ENCODE results near the gene CFLAR.
"Not testable (repeated sequence)": the region's sequence is repeated elsewhere in the genome, so short reads cannot be mapped to it uniquely, and the experiment has no call there.

CFLAR gene

DNA sequence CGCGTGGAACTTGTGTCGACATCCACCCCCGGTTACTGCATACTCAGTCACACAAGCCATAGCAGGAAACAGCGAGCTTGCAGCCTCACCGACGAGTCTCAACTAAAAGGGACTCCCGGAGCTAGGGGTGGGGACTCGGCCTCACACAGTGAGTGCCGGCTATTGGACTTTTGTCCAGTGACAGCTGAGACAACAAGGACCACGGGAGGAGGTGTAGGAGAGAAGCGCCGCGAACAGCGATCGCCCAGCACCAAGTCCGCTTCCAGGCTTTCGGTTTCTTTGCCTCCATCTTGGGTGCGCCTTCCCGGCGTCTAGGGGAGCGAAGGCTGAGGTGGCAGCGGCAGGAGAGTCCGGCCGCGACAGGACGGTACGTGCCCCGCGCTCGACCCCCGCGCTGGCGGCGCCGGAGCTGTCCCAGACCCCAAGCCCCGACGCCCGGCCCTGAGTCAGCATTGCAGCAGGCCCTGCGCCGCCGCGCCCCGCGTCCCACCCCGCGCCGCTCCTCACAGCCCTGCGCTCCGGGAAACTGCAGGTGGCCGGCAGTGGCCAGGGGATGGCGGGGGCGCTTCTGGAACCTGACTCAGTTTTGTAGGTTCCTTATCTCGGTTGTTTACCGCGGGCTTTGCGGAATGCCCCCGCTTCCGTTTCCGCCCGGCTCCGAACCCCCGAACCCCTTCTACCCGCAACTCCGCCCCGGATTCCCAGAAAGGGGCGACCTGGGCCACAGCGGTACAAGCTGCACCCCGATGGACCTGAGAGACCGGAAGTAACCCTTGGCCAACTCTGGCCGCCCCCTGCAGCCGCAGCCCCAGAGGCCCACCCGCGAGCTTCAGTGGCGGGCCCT, at the start of gene CFLAR:
CFLAR (plus strand) TSS at position 50 of the 844 bp plus-strand sequence. CDS start 13,702 bp downstream, outside the sequence.
- peak; percentile 97 for DNase-seq (ENCODE audit: low read depth)

DNA sequence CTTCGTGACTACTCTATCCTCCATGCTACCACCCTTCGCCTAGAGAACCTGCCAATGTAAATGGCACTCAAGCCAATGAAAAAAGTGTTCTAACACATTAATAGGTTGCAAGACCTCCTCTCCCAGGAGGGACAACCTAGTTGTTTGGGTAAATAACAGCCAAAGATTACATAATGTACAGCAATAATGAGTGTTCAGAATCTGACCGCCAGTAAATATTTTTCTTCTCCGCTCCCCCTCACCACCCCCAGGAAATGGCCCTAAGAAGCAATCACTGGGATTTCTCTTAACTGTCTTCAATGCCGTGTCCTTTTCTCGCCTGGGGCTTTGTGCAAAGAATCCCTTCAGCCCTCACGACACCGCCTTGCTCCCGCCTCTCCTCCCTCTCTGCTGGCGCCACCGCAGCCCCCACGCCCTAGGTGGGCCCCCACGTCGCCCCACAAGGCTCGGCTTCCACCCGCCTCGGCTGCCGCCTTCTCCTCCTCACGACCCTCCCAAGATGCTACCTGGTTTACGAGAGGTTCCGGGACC, 45.0 kb upstream of the CFLAR start:
- DNase-seq (ENCODE audit: low read depth): peak; percentile 44

DNA sequence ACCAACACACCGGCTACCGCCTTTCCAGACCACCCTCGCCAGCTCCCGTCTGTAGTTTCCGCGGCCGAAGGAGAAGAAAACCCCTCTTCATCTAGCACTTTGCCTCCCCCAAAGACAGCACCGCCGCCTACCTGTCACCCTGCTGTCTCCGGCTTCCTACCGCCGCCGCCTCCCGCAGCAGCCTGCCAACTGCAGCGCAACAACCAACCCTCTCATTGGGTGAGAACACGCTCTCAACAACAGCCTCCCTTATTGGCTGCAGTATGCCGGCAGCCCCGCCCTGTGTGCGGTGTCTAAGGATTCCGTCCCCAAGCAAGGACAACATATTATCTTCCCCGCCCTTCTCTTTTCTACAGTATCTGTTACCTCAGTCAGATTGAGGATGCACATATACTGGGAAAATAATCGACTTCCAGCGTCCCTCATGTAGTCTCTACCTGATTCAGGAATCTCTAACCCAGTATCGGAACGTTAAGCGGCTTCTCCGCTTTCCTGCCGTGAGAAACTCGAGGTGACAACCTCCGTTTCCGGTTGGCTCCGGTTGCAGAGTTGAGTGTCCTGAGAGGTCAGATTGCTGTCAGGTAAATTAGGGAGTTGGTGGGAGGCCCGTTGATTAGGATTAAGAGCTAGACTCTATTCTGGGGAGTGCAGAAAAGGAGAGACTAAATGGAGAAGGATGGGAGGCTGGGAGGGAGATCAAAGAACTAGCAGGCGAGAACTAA, 44.3 kb upstream of the CFLAR start, which contains the start of the genes HYCC2 and NDUFB3:
HYCC2 (minus strand) TSS at position 193 of the 722 bp plus-strand sequence. CDS start 47,662 bp downstream, outside the sequence.
NDUFB3 (plus strand) TSS at position 523 of the 722 bp plus-strand sequence. CDS start 6,882 bp downstream, outside the sequence.
- DNase-seq (ENCODE audit: low read depth): peak; percentile 89

DNA sequence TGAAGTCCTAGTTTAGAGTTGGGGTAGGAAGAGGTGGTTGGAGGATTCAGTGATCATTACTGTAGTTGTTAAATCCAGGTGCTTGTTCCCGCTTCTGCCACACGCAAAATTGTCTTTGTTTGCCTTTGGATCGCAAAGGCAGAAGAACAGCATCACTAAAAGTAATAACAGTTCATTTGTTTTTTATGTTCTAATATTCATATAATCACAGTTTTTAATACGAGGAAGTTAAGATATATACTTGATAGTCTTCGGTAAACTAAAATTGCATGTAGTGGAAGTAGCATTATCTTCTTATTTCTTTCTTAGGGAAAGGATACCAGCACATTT, 43.8 kb upstream of the CFLAR start:
- no peak for DNase-seq (ENCODE audit: low read depth)

DNA sequence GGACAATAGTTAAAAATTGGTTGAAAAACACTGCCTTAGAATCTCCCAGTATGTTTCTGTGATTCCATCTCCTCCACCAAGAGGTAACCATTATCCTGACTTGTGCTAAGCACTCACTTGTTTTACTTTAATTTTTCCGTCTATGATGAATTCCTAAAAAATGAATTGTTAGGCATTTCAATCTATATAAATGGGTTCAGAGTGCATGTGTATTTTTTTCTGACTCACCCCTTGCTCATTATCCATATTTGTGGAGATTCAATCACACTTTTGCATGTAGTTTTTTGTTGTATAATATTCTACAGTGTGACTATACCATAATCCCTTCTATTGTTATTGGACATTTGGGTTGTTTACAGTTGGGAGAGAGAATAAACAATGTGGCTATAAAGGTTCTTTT, 42.9 kb upstream of the CFLAR start:
- DNase-seq (ENCODE audit: low read depth): no peak

DNA sequence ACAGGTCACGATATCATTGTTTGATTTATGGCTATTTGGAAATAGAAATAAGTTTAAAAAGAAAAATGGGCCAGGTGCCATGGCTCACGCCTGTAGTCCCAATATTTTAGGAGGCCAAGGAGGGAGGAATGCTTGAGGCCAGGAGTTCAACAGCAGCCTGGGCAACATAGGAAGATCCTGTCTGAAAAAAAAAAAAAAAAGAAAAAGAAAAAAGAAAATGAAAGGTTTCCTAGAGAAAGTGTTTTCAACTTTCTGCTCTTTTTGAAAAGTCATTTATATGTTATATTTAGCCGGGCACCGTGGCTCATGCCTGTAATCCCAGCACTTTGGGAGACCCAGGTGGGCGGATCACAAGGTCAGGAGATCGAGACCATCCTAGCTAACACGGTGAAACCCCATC, 41.0 kb upstream of the CFLAR start:
- DNase-seq (ENCODE audit: low read depth): no peak

DNA sequence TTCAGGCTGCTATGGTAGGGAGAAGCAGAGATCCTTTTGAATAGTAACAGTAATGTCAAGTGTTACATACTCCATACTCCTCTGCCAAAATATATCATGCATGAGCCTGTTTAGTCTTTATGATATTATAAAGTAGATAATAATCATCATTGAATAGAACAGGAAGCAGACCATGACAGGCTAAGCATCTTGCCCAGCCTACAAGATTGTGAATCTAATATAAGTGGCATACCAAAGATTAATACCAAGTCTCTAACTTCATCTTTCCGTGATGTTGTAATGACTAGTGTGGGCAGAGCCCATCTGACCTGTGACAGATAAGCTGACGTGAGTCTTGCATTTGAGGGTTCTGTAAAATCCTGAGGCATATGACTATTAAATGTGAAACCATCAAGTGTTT, 31.1 kb upstream of the CFLAR start:
- DNase-seq (ENCODE audit: low read depth): no peak

DNA sequence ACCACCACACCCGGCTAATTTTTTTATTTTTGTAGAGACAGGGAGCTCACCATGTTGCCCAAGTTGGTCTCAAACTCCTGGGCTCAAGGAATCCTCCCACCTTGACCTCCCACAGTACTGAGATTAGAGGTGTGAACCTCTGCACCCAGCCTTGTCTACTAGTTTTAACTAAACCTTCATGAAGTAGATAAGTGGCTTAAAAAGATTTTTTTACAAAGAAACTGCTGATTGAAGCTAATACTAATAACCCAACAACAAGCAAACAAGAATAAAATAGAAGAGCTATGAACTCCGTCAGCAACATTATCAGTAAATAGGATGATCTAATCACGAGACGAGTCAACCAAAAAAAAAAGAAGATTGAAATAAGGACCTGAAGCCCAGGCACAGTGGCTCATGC, 25.4 kb upstream of the CFLAR start:
- DNase-seq (ENCODE audit: low read depth): no peak

DNA sequence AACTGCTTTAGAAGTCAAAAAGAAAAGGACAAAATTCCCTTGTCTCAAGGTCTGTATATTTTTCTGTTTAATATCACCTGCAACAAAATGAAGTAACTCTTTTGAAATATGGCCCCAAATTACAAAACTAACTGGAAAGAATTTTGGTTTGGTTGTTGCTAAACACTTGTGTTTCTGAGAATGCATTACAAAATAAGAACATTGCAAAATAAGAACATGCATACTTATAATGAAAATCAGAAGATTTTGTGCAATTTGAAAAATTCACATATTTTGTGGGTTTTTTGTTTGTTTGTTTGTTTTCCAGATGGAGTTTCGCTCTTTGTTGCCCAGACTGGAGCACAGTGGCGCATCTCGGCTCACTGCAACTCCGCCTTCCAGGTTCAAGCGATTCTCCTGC, 22.4 kb upstream of the CFLAR start:
- no peak for DNase-seq (ENCODE audit: low read depth)

DNA sequence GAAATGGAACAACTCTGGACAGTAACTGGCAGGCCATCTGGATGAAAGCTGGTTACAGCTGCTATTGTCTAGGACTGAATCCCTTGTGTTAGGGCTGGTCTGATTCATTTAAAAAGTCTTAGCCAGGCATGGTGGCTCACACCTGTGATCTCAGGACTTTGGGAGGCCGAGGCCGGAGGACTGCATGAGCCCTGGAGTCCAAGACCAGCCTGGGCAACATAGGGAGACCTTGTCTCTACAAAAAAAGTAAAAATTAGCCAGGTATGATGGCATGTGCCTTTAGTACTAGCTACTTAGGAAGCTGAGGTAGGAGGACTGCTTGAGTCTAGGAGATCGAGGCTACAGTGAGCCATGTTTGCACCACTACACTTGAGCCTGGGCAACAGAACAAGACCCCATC, 15.5 kb upstream of the CFLAR start:
- DNase-seq (ENCODE audit: low read depth): no peak

DNA sequence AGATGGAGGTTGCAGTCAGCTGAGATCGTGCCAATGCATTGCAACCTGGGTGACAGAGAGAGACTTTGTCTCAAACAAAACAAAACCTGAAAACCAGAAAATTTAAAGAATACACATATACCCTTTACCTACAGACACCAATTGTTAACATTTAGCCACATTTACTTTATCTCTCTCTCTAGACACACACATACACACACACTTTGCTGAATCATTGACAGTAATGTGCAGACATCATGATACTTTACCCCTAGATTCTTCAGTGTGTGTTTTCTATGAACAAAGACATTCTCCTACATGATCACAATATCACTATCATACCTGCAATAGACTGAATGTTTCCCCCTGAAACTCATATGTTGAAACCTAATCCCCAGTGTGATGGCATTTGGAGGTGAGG, 10.2 kb upstream of the CFLAR start:
- DNase-seq (ENCODE audit: low read depth): no peak

DNA sequence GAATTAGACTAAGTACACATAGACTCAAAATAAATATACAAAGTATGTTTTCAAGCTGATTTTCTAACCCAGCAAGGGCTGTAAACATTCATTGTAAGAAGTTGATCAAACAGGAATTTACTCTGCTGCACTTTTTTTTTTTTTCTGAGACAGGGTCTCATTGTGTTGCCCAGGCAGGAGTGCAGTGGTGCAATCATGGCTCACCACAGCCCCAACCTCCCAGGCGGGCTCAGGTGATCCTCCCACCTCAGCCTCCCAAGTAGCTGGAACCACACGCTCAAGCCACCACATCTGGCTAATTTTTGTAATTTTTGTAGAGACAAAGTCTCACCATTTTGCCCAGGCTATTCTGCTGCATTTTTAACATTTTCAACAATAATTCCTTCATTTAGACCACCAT, 8.3 kb upstream of the CFLAR start:
- no peak for DNase-seq (ENCODE audit: low read depth)

DNA sequence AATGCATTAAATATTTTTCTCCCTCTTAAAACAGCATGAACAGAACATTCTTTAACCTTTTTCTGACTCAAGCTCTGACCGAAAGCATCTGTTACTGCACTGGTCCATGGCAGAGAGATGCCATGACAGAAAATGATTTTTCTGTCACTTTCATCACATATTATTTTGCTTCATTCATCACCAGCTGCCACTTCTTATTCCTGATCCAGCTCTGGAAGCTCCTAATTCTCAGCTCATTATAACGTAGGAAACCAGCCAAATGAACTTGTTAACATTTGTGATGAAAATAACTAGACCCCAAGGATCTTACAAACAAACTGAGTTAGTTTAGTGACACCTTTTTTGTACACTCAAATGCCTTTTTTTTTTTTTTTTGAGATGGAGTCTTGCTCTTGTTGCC, 7.6 kb upstream of the CFLAR start:
- DNase-seq (ENCODE audit: low read depth): no peak

DNA sequence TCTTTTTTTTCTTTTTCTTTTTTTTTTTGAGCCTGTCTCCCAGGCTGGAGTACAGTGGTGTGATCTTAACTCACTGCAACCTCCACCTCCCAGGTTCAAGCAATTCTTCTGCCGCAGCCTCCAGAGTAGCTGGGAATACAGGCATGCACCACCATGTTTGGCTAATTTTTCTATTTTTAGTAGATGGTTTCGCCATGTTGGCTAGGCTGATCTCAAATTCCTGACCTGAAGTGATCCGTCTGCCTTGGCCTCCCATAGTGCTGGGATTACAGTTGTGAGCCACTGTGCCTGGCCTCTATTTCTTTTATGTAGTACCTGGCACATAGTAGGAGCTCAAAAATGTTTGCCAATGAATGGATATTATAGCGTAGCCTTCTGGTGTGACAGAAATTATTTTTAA, 6.8 kb upstream of the CFLAR start:
- DNase-seq (ENCODE audit: low read depth): no peak

DNA sequence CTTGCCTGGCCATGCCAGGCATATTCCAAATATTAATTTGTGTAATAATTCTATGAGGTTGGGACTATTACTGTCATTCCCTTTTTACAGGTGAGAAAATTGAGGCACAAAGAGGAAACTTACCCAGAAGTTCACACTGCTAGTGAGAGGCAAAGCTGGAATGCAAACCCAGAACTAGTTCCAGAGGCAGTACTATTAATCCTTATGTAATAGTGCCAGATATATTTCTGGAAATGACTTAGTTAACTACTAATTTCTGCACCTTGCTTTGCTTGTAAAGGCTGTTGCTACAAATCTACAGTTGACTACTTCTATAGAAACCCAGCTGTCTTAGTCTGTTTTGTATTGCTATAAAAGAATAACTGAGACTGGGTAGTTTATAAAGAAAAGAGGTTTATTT, 5.3 kb upstream of the CFLAR start:
- DNase-seq (ENCODE audit: low read depth): no peak

DNA sequence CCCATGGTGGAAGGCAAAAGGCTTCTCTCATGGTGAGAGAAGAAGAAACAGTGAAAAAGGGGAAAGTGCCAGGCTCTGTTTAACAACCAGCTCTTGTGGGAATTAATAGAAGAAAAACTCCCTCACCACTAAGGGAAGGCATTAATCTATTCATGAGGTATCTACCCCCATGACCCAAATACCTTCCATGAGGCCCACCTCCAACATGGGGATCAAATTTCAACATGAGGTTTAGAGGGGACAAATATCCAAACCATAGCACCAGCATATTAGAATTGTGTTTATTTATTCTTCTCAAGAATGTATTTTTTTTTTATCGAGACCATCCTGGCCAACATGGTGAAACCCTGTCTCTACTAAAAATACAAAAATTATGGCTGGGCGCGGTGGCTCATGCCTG, 4.9 kb upstream of the CFLAR start:
- no peak for DNase-seq (ENCODE audit: low read depth)

DNA sequence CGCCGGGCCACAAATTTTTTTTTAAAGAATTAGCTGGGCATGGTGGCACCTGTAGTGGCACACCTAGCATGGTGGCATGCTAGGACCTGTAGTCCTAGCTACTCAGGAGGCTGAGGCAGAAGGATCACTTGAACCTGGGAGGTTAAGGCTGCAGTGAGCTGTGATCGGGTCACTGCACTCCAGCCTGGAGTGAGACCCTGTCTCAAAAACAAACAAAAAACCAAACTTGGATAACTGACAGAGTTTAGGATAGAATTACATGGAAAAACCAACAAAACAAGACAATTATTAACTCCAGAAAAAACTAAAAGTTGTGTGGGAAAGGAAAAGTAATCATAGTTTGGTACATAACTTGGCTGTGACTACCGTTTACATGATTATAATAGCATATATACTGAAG, 1.6 kb upstream of the CFLAR start:
- DNase-seq (ENCODE audit: low read depth): no peak

DNA sequence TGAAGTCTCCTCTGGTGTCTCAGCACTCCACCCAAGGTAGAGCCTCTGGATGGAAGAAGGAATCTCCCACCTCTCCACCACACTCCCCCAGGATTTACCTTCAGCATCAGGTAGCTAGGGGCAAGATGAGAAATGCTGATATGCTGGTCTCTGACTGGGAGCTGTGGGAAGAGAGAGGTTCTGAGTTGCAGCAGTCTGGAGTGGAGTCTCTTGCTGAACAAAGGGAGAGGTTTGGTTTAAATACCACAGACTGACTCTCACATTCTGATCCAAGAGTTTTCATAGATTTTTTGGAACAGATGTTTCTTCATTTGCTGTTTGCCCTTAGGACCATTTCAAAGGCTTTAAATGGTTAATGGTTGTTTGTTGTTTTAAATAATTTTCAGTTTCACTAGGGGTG, 1.1 kb upstream of the CFLAR start:
- no peak for DNase-seq (ENCODE audit: low read depth)

DNA sequence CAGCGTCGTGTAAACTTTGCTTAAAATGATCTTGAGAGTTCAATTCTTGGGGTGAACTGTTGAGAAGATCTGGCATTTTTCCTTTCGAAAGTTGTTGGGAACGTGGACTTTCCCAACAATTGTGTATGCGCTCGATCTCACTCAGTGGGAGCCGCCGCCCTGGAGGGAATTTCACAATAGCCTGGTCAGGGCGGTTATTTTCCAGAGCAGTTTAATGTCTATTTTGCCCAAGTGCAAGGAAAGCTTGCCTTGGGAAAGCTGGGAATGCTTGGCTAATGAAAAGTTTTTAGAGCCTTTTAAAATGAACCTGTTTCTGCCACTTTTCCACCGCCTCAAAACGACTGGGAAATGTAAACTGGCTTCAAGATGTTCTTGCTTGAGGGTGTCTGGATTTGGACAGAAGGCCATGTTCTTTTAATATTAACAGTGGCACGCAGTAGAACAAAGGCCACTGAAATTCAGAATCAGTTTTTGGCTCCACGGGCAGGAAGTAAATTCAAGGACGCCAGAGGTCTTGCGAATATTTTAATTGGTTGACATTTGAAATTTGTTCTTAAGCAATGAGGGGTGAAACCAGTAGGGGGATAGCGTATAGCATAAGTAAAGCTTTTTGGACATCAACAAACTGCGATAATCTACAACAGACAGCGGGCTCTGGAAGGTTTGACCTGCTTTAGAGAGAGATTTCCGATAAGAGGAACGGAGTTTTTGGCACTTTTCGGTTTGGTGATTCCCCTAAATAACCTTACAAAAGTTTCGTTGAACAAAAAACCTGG, 1.2 kb downstream of the CFLAR start:
- DNase-seq (ENCODE audit: low read depth): no peak

DNA sequence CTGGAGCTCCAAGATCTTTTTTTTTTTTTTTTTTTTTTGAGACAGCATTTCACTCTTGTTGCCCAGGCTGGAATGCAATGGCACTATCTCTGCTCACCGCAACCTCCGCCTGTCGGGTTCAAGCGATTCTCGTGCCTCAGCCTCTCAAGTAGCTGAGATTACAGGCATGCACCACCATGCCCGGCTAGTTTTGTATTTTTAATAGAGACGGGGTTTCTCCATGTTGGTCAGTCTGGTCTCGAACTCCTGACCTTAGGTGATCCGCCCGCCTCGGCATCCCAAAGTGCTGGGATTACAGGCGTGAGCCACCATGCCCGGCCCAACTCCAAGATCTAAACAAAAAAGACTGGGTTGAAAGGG, 1.8 kb downstream of the CFLAR start:
- not testable (repeated sequence) for DNase-seq (ENCODE audit: low read depth)

DNA sequence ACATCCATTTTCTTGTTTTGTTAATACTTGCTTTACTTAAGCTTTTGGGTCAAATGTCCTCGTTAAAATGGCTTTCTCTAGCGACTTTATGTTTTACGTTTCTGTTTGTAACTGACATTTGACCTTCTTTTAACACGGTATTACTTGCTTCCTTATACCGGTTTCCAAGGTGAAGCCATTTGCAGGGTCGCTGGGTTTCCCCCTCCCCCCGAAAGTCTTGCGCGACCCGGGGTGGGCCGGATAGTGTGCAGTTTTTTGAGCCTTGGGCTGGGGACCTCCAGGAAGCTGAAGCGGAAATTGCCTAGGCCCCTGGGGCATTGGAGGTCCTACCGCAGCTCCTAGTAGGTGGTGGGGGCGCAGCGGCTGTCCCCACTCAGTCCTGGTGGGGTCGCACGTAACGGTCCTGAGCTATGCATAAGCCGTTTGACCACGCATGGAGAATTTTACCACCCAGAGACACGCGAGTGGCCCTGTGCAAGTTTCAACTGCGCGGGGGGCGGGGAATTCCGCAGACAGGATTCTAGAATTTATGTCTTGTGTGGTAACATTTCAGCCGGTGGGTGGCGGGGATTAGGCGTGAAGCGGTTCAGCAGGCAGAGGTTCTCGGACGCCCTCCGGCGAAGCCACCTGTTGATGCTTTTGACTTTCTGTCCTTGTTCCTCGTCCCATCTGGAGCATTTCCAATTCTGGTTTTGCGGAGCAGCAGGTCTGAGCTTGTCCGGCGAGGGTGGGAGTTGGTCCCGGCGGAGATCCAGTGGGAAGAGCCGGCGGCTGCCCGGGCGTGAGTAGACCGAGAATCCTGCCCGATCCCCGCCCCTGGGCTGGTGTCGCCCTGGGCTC, 2.4 kb downstream of the CFLAR start:
- DNase-seq (ENCODE audit: low read depth): peak; percentile 87

Measured in CMK (cell line).